ENCODE data around the gene SSBP4.

DNA sequence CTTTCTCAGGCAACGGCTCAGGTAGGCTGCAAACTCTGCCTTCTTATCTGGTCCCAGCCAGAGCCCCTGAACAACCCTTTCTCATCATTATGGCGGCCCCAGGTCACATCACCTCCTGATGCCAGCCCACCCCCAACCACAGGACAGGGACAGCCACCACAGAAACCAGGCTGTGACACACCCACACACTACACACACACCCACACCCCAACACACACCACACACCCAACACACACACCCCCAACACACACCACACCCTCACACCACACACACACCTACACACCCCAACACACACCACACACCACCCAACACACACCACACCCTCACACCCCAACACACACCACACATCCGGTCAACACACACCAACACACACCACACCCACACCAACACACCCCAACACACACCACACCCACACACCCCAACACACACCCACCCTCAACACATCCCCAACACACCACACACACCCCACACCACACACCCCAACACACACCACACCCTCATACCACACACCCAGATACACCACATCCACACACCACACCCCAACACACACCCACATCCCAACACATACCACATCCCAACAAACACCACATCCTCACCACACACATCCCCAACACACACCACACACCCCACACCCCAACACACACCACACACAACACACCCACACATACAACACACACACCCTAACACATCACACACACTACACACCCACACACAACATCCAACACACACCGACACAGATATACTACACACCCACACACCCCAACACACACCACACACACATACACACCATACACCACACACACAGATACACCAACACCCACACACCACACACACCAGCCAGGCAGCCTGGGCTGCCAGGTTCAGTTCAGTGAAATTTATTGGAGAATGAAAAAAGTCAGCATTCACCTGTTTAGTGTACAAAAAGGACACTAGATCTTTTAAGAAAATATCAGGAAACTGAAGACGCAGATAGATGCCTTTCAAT, 22.9 kb downstream of the SSBP4 start:
- TF ChIP-seq, protein P1, sequence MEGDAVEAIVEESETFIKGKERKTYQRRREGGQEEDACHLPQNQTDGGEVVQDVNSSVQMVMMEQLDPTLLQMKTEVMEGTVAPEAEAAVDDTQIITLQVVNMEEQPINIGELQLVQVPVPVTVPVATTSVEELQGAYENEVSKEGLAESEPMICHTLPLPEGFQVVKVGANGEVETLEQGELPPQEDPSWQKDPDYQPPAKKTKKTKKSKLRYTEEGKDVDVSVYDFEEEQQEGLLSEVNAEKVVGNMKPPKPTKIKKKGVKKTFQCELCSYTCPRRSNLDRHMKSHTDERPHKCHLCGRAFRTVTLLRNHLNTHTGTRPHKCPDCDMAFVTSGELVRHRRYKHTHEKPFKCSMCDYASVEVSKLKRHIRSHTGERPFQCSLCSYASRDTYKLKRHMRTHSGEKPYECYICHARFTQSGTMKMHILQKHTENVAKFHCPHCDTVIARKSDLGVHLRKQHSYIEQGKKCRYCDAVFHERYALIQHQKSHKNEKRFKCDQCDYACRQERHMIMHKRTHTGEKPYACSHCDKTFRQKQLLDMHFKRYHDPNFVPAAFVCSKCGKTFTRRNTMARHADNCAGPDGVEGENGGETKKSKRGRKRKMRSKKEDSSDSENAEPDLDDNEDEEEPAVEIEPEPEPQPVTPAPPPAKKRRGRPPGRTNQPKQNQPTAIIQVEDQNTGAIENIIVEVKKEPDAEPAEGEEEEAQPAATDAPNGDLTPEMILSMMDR (IDR thresholded peaks at IDR 0.05) = no peak
- TF ChIP-seq ZFX (IDR thresholded peaks at IDR 0.05; ENCODE audit: borderline replicate concordance) = no peak
